Measurements from ENCODE around the gene NAPEPLD.
"Not testable (repeated sequence)": the region's sequence is repeated elsewhere in the genome, so short reads cannot be mapped to it uniquely, and the experiment has no call there.

GRCh38 chr7:103172415-103173146, 23.7 kb upstream of the NAPEPLD start:
- not testable (repeated sequence) for TF ChIP-seq CTCF, POLR2A (IDR thresholded peaks at IDR 0.05)
